DLD1 (cell line): ENCODE measurements around the gene KRTAP10-12.

ENCODE experiments used
- in situ Hi-C: cut with HindIII; loops from 2 replicates; pipeline ENCODE4 v1.10.0; 2017; ENCODE audit warnings: low sequenced_read_pairs

Gene KRTAP10-12

GRCh38 chr21:44730951-44731579 lies 34.1 kb downstream of the KRTAP10-12 start:
- in situ Hi-C loops, result no loop called here

DNA sequence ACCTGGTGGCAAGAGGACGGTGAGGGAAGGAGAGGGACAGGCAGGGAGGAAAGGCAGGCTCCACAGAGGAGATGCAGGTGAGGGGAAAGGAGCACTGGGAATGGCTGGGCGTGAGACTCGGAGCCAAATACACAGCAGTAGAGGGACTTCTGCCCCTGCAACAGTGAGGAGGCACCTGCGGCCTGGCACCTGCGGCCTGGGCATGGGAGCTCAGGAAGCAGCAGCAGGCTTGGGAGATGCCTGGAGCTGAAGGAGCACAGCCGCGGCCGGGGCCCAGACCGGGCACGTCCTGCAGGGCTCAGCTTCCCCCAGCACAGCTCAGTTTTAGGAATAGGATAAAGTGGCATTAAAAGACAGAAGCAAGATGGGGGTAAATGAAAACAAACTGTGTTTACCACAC lies 35.3 kb downstream of the KRTAP10-12 start:
- in situ Hi-C loops, result no loop called here

DNA sequence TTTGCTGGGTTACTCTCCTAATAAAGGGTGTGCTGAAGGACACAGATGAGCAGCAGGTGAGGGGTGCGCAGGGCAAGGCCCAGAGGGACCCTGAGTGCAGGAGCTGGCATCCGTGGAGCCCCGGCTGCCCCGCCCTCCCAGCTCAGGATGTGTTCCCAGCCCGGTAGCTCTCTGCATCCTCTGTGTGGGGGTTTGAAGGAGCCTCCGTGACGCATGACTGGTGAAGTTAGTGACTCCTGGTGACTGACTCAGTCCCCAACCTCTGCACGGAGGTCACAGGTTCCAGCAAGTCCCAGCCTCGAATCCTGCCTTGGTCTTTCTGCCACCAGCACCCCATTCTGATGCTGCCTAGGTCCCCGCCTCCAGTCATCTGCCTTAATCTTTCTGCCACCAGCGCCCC lies 36.0 kb downstream of the KRTAP10-12 start:
- in situ Hi-C loops, result no loop called here

DNA sequence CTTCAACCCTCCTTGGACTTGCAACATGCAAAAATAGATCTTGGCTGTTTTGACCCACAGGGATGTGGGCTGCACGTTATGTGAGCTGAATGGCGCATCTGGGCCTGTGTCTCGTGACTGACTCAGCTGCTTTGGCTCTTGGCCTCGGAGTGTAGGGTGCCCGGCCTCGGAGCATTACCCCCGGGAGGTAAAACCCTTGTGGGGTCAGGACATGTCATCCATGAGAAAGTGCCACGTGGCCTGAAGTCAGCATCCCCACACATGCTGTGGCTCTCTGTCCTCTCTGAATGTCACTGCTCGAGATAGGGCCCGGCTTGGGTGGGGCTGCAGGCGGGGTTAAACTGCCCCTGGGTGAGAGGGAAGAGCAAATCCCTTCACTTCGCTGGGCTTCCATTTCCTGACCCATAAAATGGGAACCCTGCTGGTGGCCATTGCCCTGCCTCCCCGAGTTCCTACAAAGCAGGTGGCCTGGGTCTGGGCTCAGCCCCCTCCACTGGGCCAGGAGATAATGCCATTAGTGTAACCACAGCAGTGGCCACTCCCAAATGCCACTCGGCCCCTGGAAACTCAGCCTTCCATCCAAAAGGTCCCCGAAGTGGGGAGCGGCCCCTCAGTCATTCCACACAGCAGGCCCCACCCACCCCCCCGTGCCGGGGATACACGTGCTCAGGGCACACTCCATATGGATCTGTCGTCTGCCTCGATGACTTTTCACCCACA lies 37.2 kb downstream of the KRTAP10-12 start:
- in situ Hi-C loops, result no loop called here

DNA sequence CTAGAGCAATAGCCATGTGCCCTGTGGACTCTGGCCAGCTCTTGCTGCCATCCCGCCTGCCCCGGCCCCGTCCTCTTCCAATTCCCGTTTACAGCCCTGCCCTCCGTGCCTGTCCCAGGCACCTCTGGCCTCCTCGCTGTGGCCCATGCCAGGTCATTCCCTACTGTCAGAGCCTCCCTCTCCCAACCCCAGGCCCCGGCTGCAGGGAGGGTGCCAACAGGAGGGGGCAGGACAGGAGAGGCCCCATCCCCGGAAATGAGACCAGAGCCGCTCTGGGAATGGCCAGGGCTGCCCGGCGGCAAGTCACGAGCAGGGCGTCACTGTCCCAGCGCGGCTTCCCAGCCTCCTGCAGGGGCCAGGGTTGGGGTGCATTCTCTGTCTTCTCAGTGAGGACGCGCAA lies 37.9 kb downstream of the KRTAP10-12 start:
- in situ Hi-C loops, result no loop called here

- in situ Hi-C loops, result no loop called here
Observed at GRCh38 chr21:44735821-44736220, 38.8 kb downstream of the KRTAP10-12 start.

- in situ Hi-C loops, result no loop called here
Observed at GRCh38 chr21:44736291-44737004, 39.5 kb downstream of the KRTAP10-12 start.

DNA sequence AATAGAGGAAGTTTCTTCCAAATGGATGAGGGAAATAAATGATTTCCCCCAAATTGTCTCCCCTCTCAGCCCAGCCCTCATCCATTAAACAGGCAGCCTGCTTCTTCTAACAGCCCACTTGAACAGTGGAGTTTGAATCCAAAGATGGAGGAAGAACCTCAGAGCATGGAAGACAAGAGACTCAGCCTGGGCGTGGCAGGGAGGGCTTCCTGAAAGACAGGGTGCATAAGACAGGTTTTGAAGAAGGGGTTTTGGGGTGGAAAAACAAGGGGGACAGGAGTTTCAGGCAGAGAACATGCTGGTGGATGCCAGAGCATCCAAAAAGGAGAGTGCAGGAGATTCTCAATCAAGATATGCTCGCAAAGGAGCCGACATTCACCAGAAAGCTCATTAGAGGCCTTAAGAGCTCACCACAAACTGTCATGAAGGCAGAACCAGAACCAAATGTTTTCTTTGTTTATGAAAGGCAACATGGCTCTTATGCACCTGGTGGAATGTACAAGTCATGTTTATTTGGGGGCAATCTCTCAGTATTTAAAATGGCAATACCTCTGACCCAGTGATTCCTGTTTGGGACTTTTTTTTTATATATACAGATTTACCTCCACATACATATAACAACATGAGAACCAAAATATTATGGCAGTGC lies 40.9 kb downstream of the KRTAP10-12 start:
- in situ Hi-C loops, result no loop called here

DNA sequence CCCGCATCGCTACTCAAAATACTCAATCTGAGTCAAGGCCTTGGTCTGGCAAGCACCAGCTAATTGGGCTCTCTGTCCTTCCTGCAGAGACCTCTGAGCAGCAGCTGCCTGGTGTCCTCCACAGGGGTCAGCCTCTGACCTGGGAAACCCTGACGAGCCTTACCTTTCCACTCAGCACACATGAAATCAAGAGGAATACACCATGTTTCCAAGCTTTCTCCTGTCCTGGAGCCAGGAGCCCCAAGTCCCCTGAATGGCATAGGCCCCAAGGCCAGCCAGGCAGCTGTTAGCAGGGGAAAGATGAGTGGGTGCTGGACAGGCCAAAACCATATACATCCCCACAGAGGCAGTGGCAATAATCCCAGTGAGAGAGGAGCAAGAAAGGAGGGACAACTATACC lies 41.6 kb downstream of the KRTAP10-12 start:
- in situ Hi-C loops, result no loop called here

DNA sequence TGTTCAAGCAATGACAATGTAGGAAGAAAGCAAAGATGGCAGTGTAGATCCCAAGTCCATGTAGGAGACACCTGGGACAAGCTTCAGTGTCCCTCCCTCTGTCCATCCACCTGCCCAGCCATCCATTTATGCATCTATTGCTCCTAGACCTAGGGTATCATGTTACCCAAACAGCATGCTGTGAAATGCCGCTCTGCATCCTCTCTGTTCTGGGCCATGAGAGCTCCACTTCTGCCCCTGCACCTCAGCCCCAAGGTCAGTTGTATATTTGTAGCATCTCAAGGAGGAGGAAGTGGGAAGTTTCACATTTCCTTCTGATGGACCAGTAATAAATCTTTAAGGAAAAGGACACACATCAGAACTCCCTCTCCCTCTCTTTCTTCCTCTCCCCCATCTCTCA lies 42.3 kb downstream of the KRTAP10-12 start:
- in situ Hi-C loops, result no loop called here

GRCh38 chr21:44740742-44741141 lies 43.8 kb downstream of the KRTAP10-12 start:
- in situ Hi-C loops, result no loop called here

- in situ Hi-C loops, result no loop called here
Observed at GRCh38 chr21:44741921-44742320, 44.9 kb downstream of the KRTAP10-12 start.

DNA sequence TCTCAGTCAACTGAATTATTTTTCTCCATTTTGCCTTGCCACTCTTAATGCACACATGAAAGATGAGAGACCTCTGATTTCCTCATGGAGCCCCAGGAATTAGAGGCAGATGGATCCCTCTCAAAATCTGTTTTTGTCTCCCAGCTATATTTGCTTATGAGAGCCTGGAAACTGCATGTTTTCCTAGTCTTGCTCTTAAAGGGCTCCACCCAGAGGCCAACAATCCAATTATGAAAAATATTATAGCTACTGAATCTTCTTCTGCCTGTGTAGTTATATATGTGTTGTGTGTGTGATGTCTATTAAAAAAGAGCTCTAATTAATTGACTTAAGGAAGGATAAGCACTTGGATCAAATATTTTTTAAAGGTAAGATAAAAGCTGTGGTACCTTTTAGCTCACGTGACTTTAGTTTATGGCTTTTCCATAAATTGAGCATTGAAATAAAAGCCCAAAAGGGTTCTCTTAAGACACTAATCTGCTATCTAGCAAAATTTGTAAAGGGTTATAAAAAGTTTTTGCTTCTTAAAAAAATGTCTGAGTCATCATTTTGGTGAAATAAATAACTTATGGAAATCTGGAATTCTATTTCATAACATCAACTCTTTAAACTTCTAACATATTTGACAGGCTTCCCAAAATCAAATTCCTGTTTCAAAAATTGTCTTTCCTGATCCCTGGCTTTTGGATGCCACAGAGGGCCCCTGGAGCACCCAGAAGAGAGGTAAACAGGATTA lies 45.6 kb downstream of the KRTAP10-12 start:
- in situ Hi-C loops, result no loop called here
